Dedifferentiated amniotic fluid mesenchymal stem cell (primary cell): Measurements from ENCODE around the gene SH3BP1.

Experiments used
- DNase-seq: peaks from one replicate; pipeline ENCODE4 v3.0.0-alpha.2; 2016; ENCODE audit errors: extremely low spot score

The SH3BP1 gene

GRCh38 chr22:37616201-37617083 lies 23.0 kb upstream of the SH3BP1 start:
- no peak for DNase-seq

GRCh38 chr22:37617431-37617830 lies 22.0 kb upstream of the SH3BP1 start:
- no peak for DNase-seq

GRCh38 chr22:37618072-37618656 lies 21.3 kb upstream of the SH3BP1 start:
- no peak for DNase-seq

- no peak for DNase-seq
These were observed 20.8 kb upstream of the SH3BP1 start for GRCh38 chr22:37618674-37619073.

- no peak for DNase-seq
These were observed 19.5 kb upstream of the SH3BP1 start for GRCh38 chr22:37619991-37620390.

GRCh38 chr22:37621352-37621860 lies 18.1 kb upstream of the SH3BP1 start:
- DNase-seq: no peak

GRCh38 chr22:37623075-37624016 lies 16.1 kb upstream of the SH3BP1 start:
- DNase-seq: peak; percentile 43

GRCh38 chr22:37624017-37624365 lies 15.5 kb upstream of the SH3BP1 start:
- no peak for DNase-seq

- no peak for DNase-seq
These were observed 14.6 kb upstream of the SH3BP1 start for GRCh38 chr22:37624876-37625275.

- no peak for DNase-seq
These were observed 13.7 kb upstream of the SH3BP1 start for GRCh38 chr22:37625737-37626136.

- DNase-seq: no peak
These were observed 13.3 kb upstream of the SH3BP1 start for GRCh38 chr22:37626144-37626543.

GRCh38 chr22:37626556-37627075 lies 12.9 kb upstream of the SH3BP1 start:
- no peak for DNase-seq

GRCh38 chr22:37627121-37627520 lies 12.3 kb upstream of the SH3BP1 start:
- no peak for DNase-seq

- no peak for DNase-seq
These were observed 11.9 kb upstream of the SH3BP1 start for GRCh38 chr22:37627545-37627944.

GRCh38 chr22:37628830-37629229 lies 10.6 kb upstream of the SH3BP1 start:
- no peak for DNase-seq

GRCh38 chr22:37629928-37630327 lies 9.5 kb upstream of the SH3BP1 start:
- no peak for DNase-seq

- DNase-seq: no peak
These were observed 8.5 kb upstream of the SH3BP1 start for GRCh38 chr22:37630839-37631435.

GRCh38 chr22:37631448-37632173 lies 7.9 kb upstream of the SH3BP1 start:
- DNase-seq: no peak

- DNase-seq: no peak
These were observed 7.0 kb upstream of the SH3BP1 start for GRCh38 chr22:37632174-37633088.
